ENCODE measurements around the gene ABTB2. TPM values are rescaled to one million over a fixed set of nuclear protein-coding genes. Genes with fewer than 3 reads are reported as not detected.

The ABTB2 gene
- total RNA-seq, 2 donors from 2014 or later, result 27.0 to 27.4 TPM

DNA sequence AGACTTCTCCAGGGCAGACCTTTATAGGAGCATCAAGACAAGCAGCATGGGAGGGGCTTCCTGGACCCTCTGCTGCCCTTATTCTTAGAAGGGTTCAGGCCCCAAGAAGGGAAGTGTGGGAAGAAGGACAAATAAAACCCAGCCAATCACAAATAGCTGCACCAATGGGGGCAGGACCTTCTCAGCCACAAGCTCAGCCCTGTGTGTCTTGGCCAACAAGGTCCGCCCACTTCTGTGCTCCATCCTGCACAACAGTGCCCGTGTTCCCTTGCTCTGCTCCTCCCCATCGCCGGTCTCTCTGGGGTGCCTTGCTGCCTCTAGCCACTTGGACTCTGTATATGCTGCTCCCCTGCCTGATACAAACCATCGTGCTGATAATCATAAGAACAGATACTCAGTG is 166.2 kb downstream of the ABTB2 start:
- no peaks in the 10 kb centered on the region for H3K9me3 ChIP-seq
- no peak overlapping the region for H3K27ac ChIP-seq
- TF ChIP-seq, protein P1, sequence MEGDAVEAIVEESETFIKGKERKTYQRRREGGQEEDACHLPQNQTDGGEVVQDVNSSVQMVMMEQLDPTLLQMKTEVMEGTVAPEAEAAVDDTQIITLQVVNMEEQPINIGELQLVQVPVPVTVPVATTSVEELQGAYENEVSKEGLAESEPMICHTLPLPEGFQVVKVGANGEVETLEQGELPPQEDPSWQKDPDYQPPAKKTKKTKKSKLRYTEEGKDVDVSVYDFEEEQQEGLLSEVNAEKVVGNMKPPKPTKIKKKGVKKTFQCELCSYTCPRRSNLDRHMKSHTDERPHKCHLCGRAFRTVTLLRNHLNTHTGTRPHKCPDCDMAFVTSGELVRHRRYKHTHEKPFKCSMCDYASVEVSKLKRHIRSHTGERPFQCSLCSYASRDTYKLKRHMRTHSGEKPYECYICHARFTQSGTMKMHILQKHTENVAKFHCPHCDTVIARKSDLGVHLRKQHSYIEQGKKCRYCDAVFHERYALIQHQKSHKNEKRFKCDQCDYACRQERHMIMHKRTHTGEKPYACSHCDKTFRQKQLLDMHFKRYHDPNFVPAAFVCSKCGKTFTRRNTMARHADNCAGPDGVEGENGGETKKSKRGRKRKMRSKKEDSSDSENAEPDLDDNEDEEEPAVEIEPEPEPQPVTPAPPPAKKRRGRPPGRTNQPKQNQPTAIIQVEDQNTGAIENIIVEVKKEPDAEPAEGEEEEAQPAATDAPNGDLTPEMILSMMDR (IDR thresholded peaks at IDR 0.05), result no peak

DNA sequence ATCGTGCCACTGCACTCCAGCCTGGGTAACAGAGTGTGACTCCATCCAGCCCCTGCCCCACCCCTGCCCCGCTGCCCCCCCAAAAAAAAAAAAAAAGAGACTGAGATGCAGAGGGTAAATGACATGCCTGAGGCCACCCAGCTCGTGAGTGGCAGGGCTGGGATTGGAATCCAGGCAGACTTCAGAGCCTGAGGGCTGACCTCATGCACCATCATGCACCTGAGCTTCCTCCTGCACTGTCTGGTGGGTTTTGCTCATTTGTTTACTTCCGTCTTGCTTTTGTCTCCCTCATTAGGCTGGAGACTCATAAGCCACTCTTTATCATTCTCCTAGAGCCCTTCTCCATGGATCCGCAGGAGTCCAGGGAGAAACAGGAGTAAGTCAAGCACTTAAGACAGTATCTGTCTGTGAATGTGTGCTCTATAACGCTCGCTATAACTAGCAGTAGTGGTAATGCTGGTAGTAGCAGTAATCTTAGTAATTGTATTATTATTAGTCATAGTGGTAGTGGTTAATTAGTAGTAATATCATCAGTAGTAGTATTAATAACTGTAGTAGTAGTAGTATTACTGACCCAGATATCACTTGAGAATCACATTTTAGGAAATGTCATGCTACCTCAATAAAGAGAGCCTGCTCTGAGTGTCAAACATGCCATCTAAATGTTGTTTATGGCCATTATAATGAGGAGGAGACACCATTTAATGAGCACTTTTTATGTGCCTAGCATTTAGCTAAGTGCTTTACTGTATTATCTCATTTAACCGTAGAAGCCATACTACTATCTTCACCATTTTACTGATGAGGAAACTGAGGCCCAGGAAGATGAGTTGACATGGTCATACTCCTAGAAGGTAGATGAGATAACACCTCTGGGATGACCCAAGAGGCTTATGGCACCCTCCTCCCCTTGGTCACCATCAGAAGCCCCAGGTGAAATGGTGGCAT is 167.3 kb downstream of the ABTB2 start:
- H3K27ac ChIP-seq, result no peak overlapping the region
- no peak overlapping the region for H3K4me3 ChIP-seq
- no peaks in the 10 kb centered on the region for H3K9me3 ChIP-seq
- H3K4me1 ChIP-seq, result peaks cover 0 to 32% of the 10 kb centered on the region in 2 donors
- H3K27me3 ChIP-seq, result no peaks in the 10 kb centered on the region
- TF ChIP-seq, protein P1 (IDR thresholded peaks at IDR 0.05), result no peak
- DNase-seq (ENCODE audit: low spot score), result no peak
- no peaks in the 10 kb centered on the region for H3K36me3 ChIP-seq

More for the DNA sequence above, 166.2 kb downstream of the ABTB2 start:
- peaks cover 9% of the 10 kb centered on the region for H3K36me3 ChIP-seq
- H3K4me3 ChIP-seq, result no peak overlapping the region
- DNase-seq (ENCODE audit: low spot score), result no peak
- no peaks in the 10 kb centered on the region for H3K27me3 ChIP-seq
- H3K4me1 ChIP-seq, result peaks cover 0 to 23% of the 10 kb centered on the region in 2 donors

DNA sequence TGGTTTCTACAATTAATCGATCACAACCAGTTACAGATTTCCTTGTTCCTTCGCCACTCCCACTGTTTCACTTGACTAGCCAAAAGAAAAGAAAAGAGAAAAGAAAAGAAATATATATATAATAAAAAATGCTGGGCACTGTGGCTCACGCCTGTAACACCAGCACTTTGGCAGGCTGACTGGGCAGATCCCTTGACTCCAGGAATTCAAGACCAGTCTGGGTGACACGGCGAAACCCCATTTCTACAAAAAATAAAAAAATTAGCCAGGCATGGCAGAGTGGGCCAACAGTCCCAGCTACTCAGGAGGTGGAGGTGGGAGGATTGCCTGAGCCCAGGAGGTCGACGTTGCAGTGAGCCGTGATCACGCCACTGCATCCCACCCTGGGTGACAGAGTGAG is 168.6 kb downstream of the ABTB2 start:
- TF ChIP-seq, protein P1 (IDR thresholded peaks at IDR 0.05), result no peak
- H3K4me1 ChIP-seq, result peaks cover 0 to 32% of the 10 kb centered on the region in 2 donors
- no peak for DNase-seq (ENCODE audit: low spot score)
- H3K4me3 ChIP-seq, result no peak overlapping the region
- no peaks in the 10 kb centered on the region for H3K9me3 ChIP-seq
- H3K27ac ChIP-seq, result no peak overlapping the region
- no peaks in the 10 kb centered on the region for H3K36me3 ChIP-seq
- H3K27me3 ChIP-seq, result no peaks in the 10 kb centered on the region

DNA sequence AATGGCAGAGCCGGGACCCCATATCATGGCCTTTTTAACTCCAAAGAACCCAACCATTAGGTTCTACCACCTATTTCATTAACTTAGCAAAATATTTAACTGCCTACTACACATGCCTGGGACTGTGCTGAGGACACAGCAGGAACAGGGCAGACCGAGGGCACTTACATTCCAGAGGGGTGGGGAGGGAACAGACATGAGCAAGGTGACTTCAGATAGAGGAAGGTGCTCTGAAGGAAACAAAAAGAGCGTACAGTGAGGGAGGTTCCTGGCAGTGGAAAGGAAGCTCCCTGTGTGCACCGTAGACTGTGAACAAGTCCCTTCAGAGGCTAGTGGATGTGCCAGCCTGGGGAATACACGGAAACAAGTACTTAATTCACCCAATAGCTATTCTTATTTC is 169.6 kb downstream of the ABTB2 start:
- H3K27me3 ChIP-seq, result no peaks in the 10 kb centered on the region
- H3K4me1 ChIP-seq, result peaks cover 0 to 28% of the 10 kb centered on the region in 2 donors
- no peak for DNase-seq (ENCODE audit: low spot score)
- TF ChIP-seq, protein P1 (IDR thresholded peaks at IDR 0.05), result no peak
- H3K4me3 ChIP-seq, result no peak overlapping the region
- no peak overlapping the region for H3K27ac ChIP-seq
- no peaks in the 10 kb centered on the region for H3K9me3 ChIP-seq
- H3K36me3 ChIP-seq, result no peaks in the 10 kb centered on the region

DNA sequence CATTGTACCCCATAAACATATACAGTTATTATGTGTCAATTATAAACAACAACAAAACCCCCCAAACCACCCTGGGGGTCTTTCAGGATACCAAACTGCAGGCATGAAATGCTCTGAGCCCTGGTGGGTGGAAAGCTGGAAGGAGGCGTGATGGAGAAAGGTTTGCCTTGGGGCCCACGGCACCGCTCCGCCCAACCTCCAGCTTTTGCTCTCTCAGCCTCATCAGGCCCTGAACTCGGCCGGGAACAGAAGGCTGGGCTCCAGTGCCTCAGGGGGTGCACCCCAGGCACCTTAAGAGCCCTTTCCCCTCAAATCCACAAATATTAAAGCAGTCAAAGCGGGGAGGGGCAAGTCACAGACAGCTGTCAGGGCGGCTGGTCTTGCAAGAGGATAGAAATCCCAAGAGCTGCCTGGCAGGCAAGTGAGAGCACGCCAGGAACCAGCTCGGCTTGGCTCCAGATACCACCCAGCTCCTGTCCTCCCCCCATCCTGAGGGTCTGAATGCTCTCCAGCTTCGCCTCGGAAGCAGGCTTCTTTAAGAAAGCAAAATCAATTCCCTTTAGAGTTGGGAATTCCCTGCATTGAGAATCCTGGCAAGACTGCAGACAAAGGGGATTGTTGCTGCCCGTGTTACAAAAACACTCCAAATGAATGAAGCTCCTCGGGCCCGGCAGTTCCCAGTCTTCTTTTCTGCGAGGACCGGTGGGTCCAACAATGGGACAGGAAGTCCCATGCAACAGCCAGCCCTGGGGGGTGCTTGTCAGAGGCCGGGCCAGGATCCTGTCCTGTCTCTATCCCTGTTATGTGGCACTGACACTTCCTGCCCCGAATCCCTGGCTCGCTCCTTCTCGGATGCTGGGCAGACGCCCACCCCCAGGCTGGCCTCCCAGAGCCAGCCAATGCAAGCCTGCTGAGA is 171.6 kb downstream of the ABTB2 start:
- peaks cover 0 to 22% of the 10 kb centered on the region in 2 donors for H3K4me1 ChIP-seq
- H3K27me3 ChIP-seq, result no peaks in the 10 kb centered on the region
- no peak overlapping the region for H3K27ac ChIP-seq
- DNase-seq (ENCODE audit: low spot score), result no peak
- no peaks in the 10 kb centered on the region for H3K36me3 ChIP-seq
- H3K9me3 ChIP-seq, result no peaks in the 10 kb centered on the region
- H3K4me3 ChIP-seq, result no peak overlapping the region
- TF ChIP-seq, protein P1 (IDR thresholded peaks at IDR 0.05), result no peak

Data from right atrium auricular region (tissue), 2 donors.